Amniotic epithelial cell (primary cell): Measurements from ENCODE around the gene LCE2D.
A peak's percentile ranks its signal among the peaks of the same experiment; 100 is the strongest.
"Not testable (repeated sequence)": the region's sequence is repeated elsewhere in the genome, so short reads cannot be mapped to it uniquely, and the experiment has no call there.

Source experiments
- DNase-seq: peaks from one replicate; pipeline ENCODE4 v3.0.0-alpha.2; 2010; ENCODE audit warnings: low read depth

The LCE2D gene

GRCh38 chr1:152663098-152663497, at the start of gene LCE2D:
Gene LCE2D, plus strand, starts transcription at chr1:152663380. Its CDS starts 726 bp downstream, at chr1:152664106.
- DNase-seq: no peak

- no peak for DNase-seq
Measured at GRCh38 chr1:152613511-152613910, 49.7 kb upstream of the LCE2D start, which contains the start of gene LCE3B. Gene LCE3B, plus strand, starts transcription at chr1:152613811. Its CDS starts 0 bp downstream, at chr1:152613811.

GRCh38 chr1:152621993-152622392, 41.2 kb upstream of the LCE2D start:
- no peak for DNase-seq

- no peak for DNase-seq
Measured at GRCh38 chr1:152622803-152623202, 40.4 kb upstream of the LCE2D start, which contains the start of gene LCE3A. Gene LCE3A, minus strand, starts transcription at chr1:152623103. Its CDS starts 0 bp downstream, at chr1:152623103.

GRCh38 chr1:152623203-152623844, 39.9 kb upstream of the LCE2D start:
- DNase-seq: no peak

- DNase-seq: no peak
Measured at GRCh38 chr1:152626744-152627143, 36.4 kb upstream of the LCE2D start.

GRCh38 chr1:152630596-152630995, 32.6 kb upstream of the LCE2D start:
- DNase-seq: no peak

GRCh38 chr1:152640351-152640750, 22.8 kb upstream of the LCE2D start:
- DNase-seq: no peak

- no peak for DNase-seq
Measured at GRCh38 chr1:152643945-152644344, 19.2 kb upstream of the LCE2D start.

GRCh38 chr1:152645146-152645545, 18.0 kb upstream of the LCE2D start:
- DNase-seq: no peak

GRCh38 chr1:152646656-152647055, 16.5 kb upstream of the LCE2D start:
- DNase-seq: no peak

- DNase-seq: peak; percentile 18
Measured at GRCh38 chr1:152654110-152654509, 9.1 kb upstream of the LCE2D start.

- no peak for DNase-seq
Measured at GRCh38 chr1:152656459-152656858, 6.7 kb upstream of the LCE2D start.

- DNase-seq: no peak
Measured at GRCh38 chr1:152657677-152658076, 5.5 kb upstream of the LCE2D start.

- DNase-seq: no peak
Measured at GRCh38 chr1:152658649-152659048, 4.5 kb upstream of the LCE2D start.

GRCh38 chr1:152666171-152666570, 3.0 kb downstream of the LCE2D start:
- DNase-seq: not testable (repeated sequence)

GRCh38 chr1:152667648-152668047, 4.5 kb downstream of the LCE2D start:
- no peak for DNase-seq

- DNase-seq: no peak
Measured at GRCh38 chr1:152673016-152673415, 9.8 kb downstream of the LCE2D start.

- not testable (repeated sequence) for DNase-seq
Measured at GRCh38 chr1:152674983-152675382, 11.8 kb downstream of the LCE2D start, which contains the start of gene LCE2C. Gene LCE2C, plus strand, starts transcription at chr1:152675279. Its CDS starts 737 bp downstream, at chr1:152676016.

GRCh38 chr1:152679459-152679858, 16.3 kb downstream of the LCE2D start:
- DNase-seq: no peak

- no peak for DNase-seq
Measured at GRCh38 chr1:152681616-152682015, 18.4 kb downstream of the LCE2D start.

GRCh38 chr1:152683846-152684245, 20.7 kb downstream of the LCE2D start:
- DNase-seq: no peak

- not testable (repeated sequence) for DNase-seq
Measured at GRCh38 chr1:152685823-152686222, 22.6 kb downstream of the LCE2D start, which contains the start of gene LCE2B. Gene LCE2B, plus strand, starts transcription at chr1:152686123. Its CDS starts 721 bp downstream, at chr1:152686844.
